ACC112 (cell line): ENCODE measurements around the gene FRZB.
A peak's percentile ranks its signal among the peaks of the same experiment; 100 is the strongest.

ENCODE experiments used
- H2AFZ ChIP-seq: fragments of 200-600 bp; sonication (generic); one replicate; pipeline ENCODE4 v1.6.0; 2017; ENCODE audit warnings: antibody characterized with exemption, low read length; ENCODE audit not compliant: unreplicated experiment
- H3K27ac ChIP-seq: fragments of 200-600 bp; sonication (generic); 2 replicates; pipeline ENCODE4 v1.5.1; 2014; ENCODE audit warnings: low read depth, mild to moderate bottlenecking, antibody characterized with exemption, low read length, moderate library complexity
- H3K27me3 ChIP-seq: fragments of 200-600 bp; sonication (generic); 2 replicates; pipeline ENCODE4 v1.6.1; 2014; ENCODE audit warnings: mild to moderate bottlenecking, antibody characterized with exemption, low read length, moderate library complexity, mixed read lengths; ENCODE audit not compliant: insufficient read depth
- H3K36me3 ChIP-seq: fragments of 200-600 bp; sonication (generic); 2 replicates; pipeline ENCODE4 v1.6.1; 2016; ENCODE audit warnings: mild to moderate bottlenecking, antibody characterized with exemption, low read length, moderate library complexity, mixed read lengths; ENCODE audit not compliant: insufficient read depth
- H3K4me1 ChIP-seq: fragments of 200-600 bp; sonication (generic); one replicate; pipeline ENCODE4 v1.6.1; 2016; ENCODE audit warnings: low read length, mixed read lengths; ENCODE audit not compliant: insufficient read depth, unreplicated experiment, control insufficient read depth
- H3K4me3 ChIP-seq: fragments of 200-600 bp; sonication (generic); 2 replicates; pipeline ENCODE4 v1.5.1; 2014; ENCODE audit warnings: mild to moderate bottlenecking, low read depth, low read length
- H3K79me2 ChIP-seq: fragments of 200-600 bp; sonication (generic); one replicate; pipeline ENCODE4 v1.6.0; 2016; ENCODE audit warnings: low read length; ENCODE audit not compliant: control insufficient read depth, unreplicated experiment, insufficient read depth

FRZB gene

GRCh38 chr2:182866461-182867406 is at the start of gene FRZB:
TSS of gene FRZB (minus strand) at chr2:182866637. CDS start at chr2:182866552, 85 bp downstream.
- Histone ChIP-seq H2AFZ (peak within 1 kb of the TSS; percentile 100), H3K36me3 (no peaks in the 10 kb centered on the region), H3K4me3 (peak within 1 kb of the TSS; percentile 87), H3K79me2 (no peaks in the 10 kb centered on the region), H3K4me1 (no peaks in the 10 kb centered on the region), H3K27me3 (peaks cover 6% of the 10 kb centered on the region), H3K27ac (no peak within 1 kb of the TSS)

- H3K4me3 ChIP-seq = no peak overlapping the region
- H3K79me2 ChIP-seq = peaks cover 3% of the 10 kb centered on the region
- H2AFZ ChIP-seq = no peak overlapping the region
- peak overlapping the region; percentile 44 for H3K27ac ChIP-seq
- H3K4me1 ChIP-seq = peaks cover 20% of the 10 kb centered on the region
- no peaks in the 10 kb centered on the region for H3K27me3 ChIP-seq
- peaks cover 27% of the 10 kb centered on the region for H3K36me3 ChIP-seq
Observed at GRCh38 chr2:182915369-182916326, 49.2 kb upstream of the FRZB start.

GRCh38 chr2:182914852-182915251 is 48.4 kb upstream of the FRZB start:
- Histone ChIP-seq H3K27ac (peak overlapping the region; percentile 15; the same call in 1 of the 2 replicates), H3K27me3 (no peaks in the 10 kb centered on the region), H3K4me3 (no peak overlapping the region), H2AFZ (no peak overlapping the region), H3K36me3 (peaks cover 29% of the 10 kb centered on the region), H3K4me1 (peaks cover 20% of the 10 kb centered on the region), H3K79me2 (peaks cover 3% of the 10 kb centered on the region)

GRCh38 chr2:182913064-182913463 is 46.6 kb upstream of the FRZB start:
- Histone ChIP-seq H3K4me3 (no peak overlapping the region), H2AFZ (no peak overlapping the region), H3K27ac (no peak overlapping the region), H3K4me1 (peaks cover 20% of the 10 kb centered on the region), H3K79me2 (peaks cover 3% of the 10 kb centered on the region), H3K36me3 (peaks cover 38% of the 10 kb centered on the region), H3K27me3 (no peaks in the 10 kb centered on the region)

GRCh38 chr2:182912518-182912915 is 46.1 kb upstream of the FRZB start:
- Histone ChIP-seq H3K27me3 (no peaks in the 10 kb centered on the region), H2AFZ (no peak overlapping the region), H3K4me3 (no peak overlapping the region), H3K27ac (no peak overlapping the region), H3K4me1 (peaks cover 21% of the 10 kb centered on the region), H3K79me2 (peaks cover 3% of the 10 kb centered on the region), H3K36me3 (peaks cover 38% of the 10 kb centered on the region)

- H2AFZ ChIP-seq = no peak overlapping the region
- no peak overlapping the region for H3K27ac ChIP-seq
- peaks cover 38% of the 10 kb centered on the region for H3K36me3 ChIP-seq
- no peaks in the 10 kb centered on the region for H3K27me3 ChIP-seq
- H3K4me1 ChIP-seq = peaks cover 22% of the 10 kb centered on the region
- H3K79me2 ChIP-seq = peaks cover 3% of the 10 kb centered on the region
- no peak overlapping the region for H3K4me3 ChIP-seq
Observed at GRCh38 chr2:182911813-182912517, 45.5 kb upstream of the FRZB start.

GRCh38 chr2:182910965-182911364 is 44.5 kb upstream of the FRZB start:
- peaks cover 38% of the 10 kb centered on the region for H3K36me3 ChIP-seq
- no peak overlapping the region for H2AFZ ChIP-seq
- H3K27ac ChIP-seq = no peak overlapping the region
- no peaks in the 10 kb centered on the region for H3K27me3 ChIP-seq
- H3K4me3 ChIP-seq = no peak overlapping the region
- H3K79me2 ChIP-seq = peaks cover 3% of the 10 kb centered on the region
- peaks cover 16% of the 10 kb centered on the region for H3K4me1 ChIP-seq

- Histone ChIP-seq H3K27ac (no peak overlapping the region), H3K4me1 (peaks cover 5% of the 10 kb centered on the region), H3K27me3 (no peaks in the 10 kb centered on the region), H3K36me3 (peaks cover 21% of the 10 kb centered on the region), H3K4me3 (no peak overlapping the region), H2AFZ (no peak overlapping the region), H3K79me2 (no peaks in the 10 kb centered on the region)
Observed at GRCh38 chr2:182907081-182907830, 40.8 kb upstream of the FRZB start.

GRCh38 chr2:182906454-182906853 is 40.0 kb upstream of the FRZB start:
- Histone ChIP-seq H3K27me3 (no peaks in the 10 kb centered on the region), H3K27ac (no peak overlapping the region), H3K79me2 (no peaks in the 10 kb centered on the region), H3K4me3 (no peak overlapping the region), H3K4me1 (peaks cover 5% of the 10 kb centered on the region), H3K36me3 (peaks cover 18% of the 10 kb centered on the region), H2AFZ (no peak overlapping the region)
